ENCODE measurements around the gene ROGDI. TPM values are rescaled to one million over a fixed set of nuclear protein-coding genes. Genes with fewer than 3 reads are reported as not detected.

ROGDI gene
- total RNA-seq, 1 donor = 15.9 TPM

DNA sequence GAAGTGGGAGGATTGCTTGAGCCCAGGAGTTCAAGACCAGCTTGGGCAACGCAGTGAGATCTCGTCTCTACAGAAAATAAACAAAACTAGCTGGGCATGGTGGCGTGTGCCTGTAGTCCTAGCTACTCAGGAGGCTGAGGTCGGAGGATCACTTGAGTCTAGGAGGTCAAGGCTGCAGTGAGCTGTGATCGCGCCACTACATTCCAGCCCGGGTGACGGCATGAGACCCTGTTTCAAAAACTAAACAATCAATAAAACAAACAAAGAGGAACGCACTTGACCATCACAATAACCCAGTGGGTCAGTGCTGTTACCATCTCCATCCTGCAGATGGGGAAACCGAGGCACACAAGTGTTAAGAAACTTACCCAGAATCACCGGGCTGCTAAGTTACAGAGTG lies 49.2 kb downstream of the ROGDI start:
- H3K4me1 ChIP-seq (ENCODE audit: insufficient read depth, low read length) = no peaks in the 10 kb centered on the region
- H3K27ac ChIP-seq (ENCODE audit: low read depth, low read length) = no peak overlapping the region
- peaks cover 10% of the 10 kb centered on the region for H4K20me1 ChIP-seq (ENCODE audit: insufficient read depth, low read length)
- no peak overlapping the region for H3K4me2 ChIP-seq (ENCODE audit: insufficient read depth, low read length)
- peaks cover 3% of the 10 kb centered on the region for H3K9me3 ChIP-seq (ENCODE audit: low read depth, low read length)
- peaks cover 41% of the 10 kb centered on the region for H3K36me3 ChIP-seq (ENCODE audit: insufficient read depth, low read length)
- H2AFZ ChIP-seq (ENCODE audit: low read length) = no peak overlapping the region
- TF ChIP-seq, protein P1, sequence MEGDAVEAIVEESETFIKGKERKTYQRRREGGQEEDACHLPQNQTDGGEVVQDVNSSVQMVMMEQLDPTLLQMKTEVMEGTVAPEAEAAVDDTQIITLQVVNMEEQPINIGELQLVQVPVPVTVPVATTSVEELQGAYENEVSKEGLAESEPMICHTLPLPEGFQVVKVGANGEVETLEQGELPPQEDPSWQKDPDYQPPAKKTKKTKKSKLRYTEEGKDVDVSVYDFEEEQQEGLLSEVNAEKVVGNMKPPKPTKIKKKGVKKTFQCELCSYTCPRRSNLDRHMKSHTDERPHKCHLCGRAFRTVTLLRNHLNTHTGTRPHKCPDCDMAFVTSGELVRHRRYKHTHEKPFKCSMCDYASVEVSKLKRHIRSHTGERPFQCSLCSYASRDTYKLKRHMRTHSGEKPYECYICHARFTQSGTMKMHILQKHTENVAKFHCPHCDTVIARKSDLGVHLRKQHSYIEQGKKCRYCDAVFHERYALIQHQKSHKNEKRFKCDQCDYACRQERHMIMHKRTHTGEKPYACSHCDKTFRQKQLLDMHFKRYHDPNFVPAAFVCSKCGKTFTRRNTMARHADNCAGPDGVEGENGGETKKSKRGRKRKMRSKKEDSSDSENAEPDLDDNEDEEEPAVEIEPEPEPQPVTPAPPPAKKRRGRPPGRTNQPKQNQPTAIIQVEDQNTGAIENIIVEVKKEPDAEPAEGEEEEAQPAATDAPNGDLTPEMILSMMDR (IDR thresholded peaks at IDR 0.05; ENCODE audit: extremely low read depth, low read depth, low read length) = no peak
- no peak for DNase-seq (ENCODE audit: insufficient read length, low spot score, missing footprints)
- peaks cover 4% of the 10 kb centered on the region for H3K79me2 ChIP-seq (ENCODE audit: insufficient read depth, low read length)
- no peak overlapping the region for H3K4me3 ChIP-seq (ENCODE audit: insufficient read depth, low read length)
- H3K27me3 ChIP-seq (ENCODE audit: insufficient read depth, low read length) = no peaks in the 10 kb centered on the region

DNA sequence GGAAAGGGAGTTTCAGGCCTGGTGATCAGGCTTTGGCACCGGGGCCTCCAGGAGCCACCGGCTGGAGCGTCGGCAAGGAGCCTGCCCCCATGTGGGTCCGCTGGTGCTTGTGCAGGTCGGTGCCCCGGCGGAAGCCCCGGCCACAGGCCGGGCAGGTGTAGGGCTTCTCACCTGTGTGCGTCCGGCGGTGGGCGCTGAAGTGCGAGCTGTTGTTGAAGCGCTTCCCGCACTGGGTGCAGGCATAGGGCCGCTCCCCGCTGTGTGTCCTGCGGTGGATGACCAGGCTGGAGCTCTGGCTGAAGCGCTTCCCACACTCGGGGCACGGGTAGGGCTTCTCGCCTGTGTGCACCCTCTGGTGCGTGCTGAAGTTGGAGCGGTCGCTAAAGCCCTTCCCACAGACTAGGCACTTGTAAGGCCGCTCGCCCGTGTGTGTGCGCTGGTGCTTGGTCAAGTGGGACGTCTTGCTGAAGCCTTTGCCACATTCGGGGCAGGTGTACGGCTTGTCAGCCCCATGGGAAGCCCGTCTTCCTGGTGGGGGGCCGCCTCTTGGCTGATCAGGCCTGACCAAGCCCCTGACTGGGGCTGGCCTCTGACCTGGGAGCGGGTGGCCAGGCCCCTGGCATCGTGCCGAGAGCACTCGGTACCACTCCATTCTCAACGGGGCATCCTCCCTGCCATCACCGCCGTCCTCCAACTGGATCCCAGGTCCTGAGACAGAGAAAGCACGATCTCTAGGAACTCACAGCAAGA lies 49.9 kb downstream of the ROGDI start:
- TF ChIP-seq, protein P1 (IDR thresholded peaks at IDR 0.05; ENCODE audit: extremely low read depth, low read depth, low read length) = no peak
- H3K4me1 ChIP-seq (ENCODE audit: insufficient read depth, low read length) = no peaks in the 10 kb centered on the region
- H3K9me3 ChIP-seq (ENCODE audit: low read depth, low read length) = peaks cover 3% of the 10 kb centered on the region
- no peak overlapping the region for H2AFZ ChIP-seq (ENCODE audit: low read length)
- peak; percentile 53 for DNase-seq (ENCODE audit: insufficient read length, low spot score, missing footprints)
- peaks cover 10% of the 10 kb centered on the region for H4K20me1 ChIP-seq (ENCODE audit: insufficient read depth, low read length)
- H3K36me3 ChIP-seq (ENCODE audit: insufficient read depth, low read length) = peaks cover 38% of the 10 kb centered on the region
- H3K27me3 ChIP-seq (ENCODE audit: insufficient read depth, low read length) = no peaks in the 10 kb centered on the region
- no peak overlapping the region for H3K4me3 ChIP-seq (ENCODE audit: insufficient read depth, low read length)
- peaks cover 4% of the 10 kb centered on the region for H3K79me2 ChIP-seq (ENCODE audit: insufficient read depth, low read length)
- no peak overlapping the region for H3K27ac ChIP-seq (ENCODE audit: low read depth, low read length)
- H3K4me2 ChIP-seq (ENCODE audit: insufficient read depth, low read length) = no peak overlapping the region

- Histone ChIP-seq H3K36me3 (ENCODE audit: insufficient read depth, low read length) (peaks cover 29% of the 10 kb centered on the region), H3K27me3 (ENCODE audit: insufficient read depth, low read length) (no peaks in the 10 kb centered on the region), H3K4me1 (ENCODE audit: insufficient read depth, low read length) (no peaks in the 10 kb centered on the region), H4K20me1 (ENCODE audit: insufficient read depth, low read length) (peaks cover 10% of the 10 kb centered on the region), H2AFZ (ENCODE audit: low read length) (no peak overlapping the region), H3K79me2 (ENCODE audit: insufficient read depth, low read length) (peaks cover 4% of the 10 kb centered on the region), H3K9me3 (ENCODE audit: low read depth, low read length) (peaks cover 2% of the 10 kb centered on the region), H3K27ac (ENCODE audit: low read depth, low read length) (no peak overlapping the region), H3K4me2 (ENCODE audit: insufficient read depth, low read length) (no peak overlapping the region), H3K4me3 (ENCODE audit: insufficient read depth, low read length) (no peak overlapping the region)
- TF ChIP-seq, protein P1 (IDR thresholded peaks at IDR 0.05; ENCODE audit: extremely low read depth, low read depth, low read length) = no peak
- peak; percentile 38 for DNase-seq (ENCODE audit: insufficient read length, low spot score, missing footprints)
These were observed 51.5 kb downstream of the ROGDI start for GRCh38 chr16:4750896-4751295.

DNA sequence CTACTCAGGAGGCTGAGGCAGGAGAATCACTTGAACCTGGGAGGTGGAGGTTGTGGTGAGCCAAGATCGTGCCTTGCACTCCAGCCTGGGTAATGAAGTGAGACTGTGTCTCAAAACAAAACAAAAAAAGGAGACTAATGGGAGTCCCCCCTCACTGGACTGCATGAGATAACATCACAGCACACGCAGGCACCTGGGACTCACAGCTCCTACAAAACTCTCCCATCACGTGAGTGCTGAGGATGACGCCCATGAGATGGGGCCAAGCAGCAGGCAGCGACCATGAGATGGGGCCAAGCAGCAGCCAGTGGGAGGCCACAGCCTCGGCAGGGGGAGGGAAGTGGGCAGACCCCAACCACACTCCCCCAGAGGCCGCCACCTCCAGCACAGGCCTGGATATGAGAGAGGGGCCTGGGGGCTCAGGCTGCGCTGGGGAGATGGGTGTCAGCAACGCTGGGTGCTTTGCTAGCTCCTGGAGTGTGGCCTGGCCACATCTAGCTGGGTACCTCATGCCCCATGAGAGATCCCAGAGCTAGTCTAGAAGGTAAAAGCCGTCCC lies 52.7 kb downstream of the ROGDI start:
- DNase-seq (ENCODE audit: insufficient read length, low spot score, missing footprints) = no peak
- Histone ChIP-seq H3K27ac (ENCODE audit: low read depth, low read length) (no peak overlapping the region), H2AFZ (ENCODE audit: low read length) (no peak overlapping the region), H3K4me2 (ENCODE audit: insufficient read depth, low read length) (no peak overlapping the region), H3K36me3 (ENCODE audit: insufficient read depth, low read length) (peaks cover 20% of the 10 kb centered on the region), H3K79me2 (ENCODE audit: insufficient read depth, low read length) (no peaks in the 10 kb centered on the region), H3K4me3 (ENCODE audit: insufficient read depth, low read length) (no peak overlapping the region), H4K20me1 (ENCODE audit: insufficient read depth, low read length) (peaks cover 8% of the 10 kb centered on the region), H3K4me1 (ENCODE audit: insufficient read depth, low read length) (no peaks in the 10 kb centered on the region), H3K9me3 (ENCODE audit: low read depth, low read length) (no peaks in the 10 kb centered on the region), H3K27me3 (ENCODE audit: insufficient read depth, low read length) (no peaks in the 10 kb centered on the region)
- TF ChIP-seq, protein P1 (IDR thresholded peaks at IDR 0.05; ENCODE audit: extremely low read depth, low read depth, low read length) = no peak

Measured in osteoblast (primary cell).